ENCODE measurements around the gene RGS21. TPM values are rescaled to one million over a fixed set of nuclear protein-coding genes. Genes with fewer than 3 reads are reported as not detected.

The RGS21 gene
- total and polyA plus RNA-seq, 5 donors, result not detected

GRCh38 chr1:192342842-192343241 is 26.1 kb downstream of the RGS21 start:
- H3K4me1 ChIP-seq (ENCODE audit: control insufficient read depth, insufficient read depth, low read length), result no peaks in the 10 kb centered on the region
- H3K9me3 ChIP-seq (ENCODE audit: control insufficient read depth, low read length), result no peaks in the 10 kb centered on the region
- intact Hi-C loops (cut with DNase I), result no loop called here
- DNase-seq (no peak), ATAC-seq (no peak)
- 51% methylated on average over 6 of the region's 6 CpGs for WGBS
- no peaks in the 10 kb centered on the region for H3K27me3 ChIP-seq (ENCODE audit: control insufficient read depth, insufficient read depth)
- no peak overlapping the region for H3K27ac ChIP-seq (ENCODE audit: low read length)
- no peak overlapping the region for H3K4me3 ChIP-seq (ENCODE audit: low read length)

GRCh38 chr1:192343344-192343743 is 26.6 kb downstream of the RGS21 start:
- WGBS, result 37% methylated on average over 3 of the region's 3 CpGs
- Histone ChIP-seq H3K27ac (ENCODE audit: low read length) (no peak overlapping the region), H3K9me3 (ENCODE audit: control insufficient read depth, low read length) (no peaks in the 10 kb centered on the region), H3K4me3 (ENCODE audit: low read length) (no peak overlapping the region), H3K27me3 (ENCODE audit: control insufficient read depth, insufficient read depth) (no peaks in the 10 kb centered on the region), H3K4me1 (ENCODE audit: control insufficient read depth, insufficient read depth, low read length) (no peaks in the 10 kb centered on the region)
- ATAC-seq, result no peak
- no peak for DNase-seq
- intact Hi-C loops (cut with DNase I), result no loop called here

GRCh38 chr1:192349314-192349713 is 32.5 kb downstream of the RGS21 start:
- H3K27ac ChIP-seq (ENCODE audit: low read length), result no peak overlapping the region
- no peak for DNase-seq
- H3K9me3 ChIP-seq (ENCODE audit: control insufficient read depth, low read length), result no peaks in the 10 kb centered on the region
- intact Hi-C loops (cut with DNase I), result no loop called here
- no peaks in the 10 kb centered on the region for H3K27me3 ChIP-seq (ENCODE audit: control insufficient read depth, insufficient read depth)
- H3K4me3 ChIP-seq (ENCODE audit: low read length), result no peak overlapping the region
- no peak for ATAC-seq
- 70% methylated on average over 1 of the region's 1 CpG for WGBS
- no peaks in the 10 kb centered on the region for H3K4me1 ChIP-seq (ENCODE audit: control insufficient read depth, insufficient read depth, low read length)

- DNase-seq, result peak in 1 of 3 donors; percentile 3
- no peaks in the 10 kb centered on the region for H3K9me3 ChIP-seq (ENCODE audit: control insufficient read depth, low read length)
- H3K4me1 ChIP-seq (ENCODE audit: control insufficient read depth, insufficient read depth, low read length), result no peaks in the 10 kb centered on the region
- intact Hi-C loops (cut with DNase I), result no loop called here
- WGBS, result 60% methylated on average over 3 of the region's 3 CpGs
- H3K27ac ChIP-seq (ENCODE audit: low read length), result no peak overlapping the region
- no peak for ATAC-seq
- H3K4me3 ChIP-seq (ENCODE audit: low read length), result no peak overlapping the region
- no peaks in the 10 kb centered on the region for H3K27me3 ChIP-seq (ENCODE audit: control insufficient read depth, insufficient read depth)
These were observed 33.6 kb downstream of the RGS21 start for GRCh38 chr1:192350356-192350755.

- Histone ChIP-seq H3K4me1 (ENCODE audit: control insufficient read depth, insufficient read depth, low read length) (no peaks in the 10 kb centered on the region), H3K27ac (ENCODE audit: low read length) (no peak overlapping the region), H3K27me3 (ENCODE audit: control insufficient read depth, insufficient read depth) (no peaks in the 10 kb centered on the region), H3K4me3 (ENCODE audit: low read length) (no peak overlapping the region), H3K9me3 (ENCODE audit: control insufficient read depth, low read length) (no peaks in the 10 kb centered on the region)
- DNase-seq (peak in 1 of 3 donors; percentile 0), ATAC-seq (no peak)
- intact Hi-C loops (cut with DNase I), result no loop called here
These were observed 34.8 kb downstream of the RGS21 start for GRCh38 chr1:192351550-192351949.

- DNase-seq (no peak), ATAC-seq (no peak)
- no peaks in the 10 kb centered on the region for H3K9me3 ChIP-seq (ENCODE audit: control insufficient read depth, low read length)
- H3K4me1 ChIP-seq (ENCODE audit: control insufficient read depth, insufficient read depth, low read length), result no peaks in the 10 kb centered on the region
- H3K27ac ChIP-seq (ENCODE audit: low read length), result no peak overlapping the region
- 32% methylated on average over 4 of the region's 4 CpGs for WGBS
- H3K4me3 ChIP-seq (ENCODE audit: low read length), result no peak overlapping the region
- H3K27me3 ChIP-seq (ENCODE audit: control insufficient read depth, insufficient read depth), result no peaks in the 10 kb centered on the region
- intact Hi-C loops (cut with DNase I), result no loop called here
These were observed 41.1 kb downstream of the RGS21 start for GRCh38 chr1:192357924-192358323.

- ATAC-seq, result no peak
- H3K27ac ChIP-seq (ENCODE audit: low read length), result no peak overlapping the region
- intact Hi-C loops (cut with DNase I), result no loop called here
- H3K27me3 ChIP-seq (ENCODE audit: control insufficient read depth, insufficient read depth), result no peaks in the 10 kb centered on the region
- no peaks in the 10 kb centered on the region for H3K9me3 ChIP-seq (ENCODE audit: control insufficient read depth, low read length)
- no peak overlapping the region for H3K4me3 ChIP-seq (ENCODE audit: low read length)
- H3K4me1 ChIP-seq (ENCODE audit: control insufficient read depth, insufficient read depth, low read length), result no peaks in the 10 kb centered on the region
- 85% methylated on average over 3 of the region's 3 CpGs for WGBS
- no peak for DNase-seq
These were observed 41.6 kb downstream of the RGS21 start for GRCh38 chr1:192358402-192358801.

- Histone ChIP-seq H3K4me3 (ENCODE audit: low read length) (no peak overlapping the region), H3K4me1 (ENCODE audit: control insufficient read depth, insufficient read depth, low read length) (no peaks in the 10 kb centered on the region), H3K27ac (ENCODE audit: low read length) (no peak overlapping the region), H3K27me3 (ENCODE audit: control insufficient read depth, insufficient read depth) (no peaks in the 10 kb centered on the region), H3K9me3 (ENCODE audit: control insufficient read depth, low read length) (no peaks in the 10 kb centered on the region)
- WGBS, result 93% methylated on average over 1 of the region's 1 CpG
- intact Hi-C loops (cut with DNase I), result no loop called here
- ATAC-seq, result no peak
- no peak for DNase-seq
These were observed 42.0 kb downstream of the RGS21 start for GRCh38 chr1:192358822-192359221.

GRCh38 chr1:192363177-192363576 is 46.4 kb downstream of the RGS21 start:
- Histone ChIP-seq H3K9me3 (ENCODE audit: control insufficient read depth, low read length) (no peaks in the 10 kb centered on the region), H3K4me1 (ENCODE audit: control insufficient read depth, insufficient read depth, low read length) (no peaks in the 10 kb centered on the region), H3K4me3 (ENCODE audit: low read length) (no peak overlapping the region), H3K27ac (ENCODE audit: low read length) (no peak overlapping the region), H3K27me3 (ENCODE audit: control insufficient read depth, insufficient read depth) (no peaks in the 10 kb centered on the region)
- DNase-seq (no peak), ATAC-seq (no peak)
- intact Hi-C loops (cut with DNase I), result no loop called here

- H3K4me3 ChIP-seq (ENCODE audit: low read length), result no peak overlapping the region
- intact Hi-C loops (cut with DNase I), result no loop called here
- WGBS, result 48% methylated on average over 3 of the region's 3 CpGs
- DNase-seq (no peak), ATAC-seq (no peak)
- H3K4me1 ChIP-seq (ENCODE audit: control insufficient read depth, insufficient read depth, low read length), result no peaks in the 10 kb centered on the region
- H3K27ac ChIP-seq (ENCODE audit: low read length), result no peak overlapping the region
- no peaks in the 10 kb centered on the region for H3K9me3 ChIP-seq (ENCODE audit: control insufficient read depth, low read length)
- H3K27me3 ChIP-seq (ENCODE audit: control insufficient read depth, insufficient read depth), result no peaks in the 10 kb centered on the region
These were observed 50.6 kb downstream of the RGS21 start for GRCh38 chr1:192367436-192367835.

- no peak for DNase-seq
- H3K27ac ChIP-seq (ENCODE audit: low read length), result no peak overlapping the region
- H3K4me3 ChIP-seq (ENCODE audit: low read length), result no peak overlapping the region
- H3K9me3 ChIP-seq (ENCODE audit: control insufficient read depth, low read length), result no peaks in the 10 kb centered on the region
- 78% methylated on average over 2 of the region's 2 CpGs for WGBS
- H3K4me1 ChIP-seq (ENCODE audit: control insufficient read depth, insufficient read depth, low read length), result no peaks in the 10 kb centered on the region
- intact Hi-C loops (cut with DNase I), result no loop called here
- no peaks in the 10 kb centered on the region for H3K27me3 ChIP-seq (ENCODE audit: control insufficient read depth, insufficient read depth)
- no peak for ATAC-seq
These were observed 58.5 kb downstream of the RGS21 start for GRCh38 chr1:192375306-192375705.

GRCh38 chr1:192376374-192376773 is 59.6 kb downstream of the RGS21 start:
- Histone ChIP-seq H3K9me3 (ENCODE audit: control insufficient read depth, low read length) (no peaks in the 10 kb centered on the region), H3K4me3 (ENCODE audit: low read length) (no peak overlapping the region), H3K4me1 (ENCODE audit: control insufficient read depth, insufficient read depth, low read length) (no peaks in the 10 kb centered on the region), H3K27me3 (ENCODE audit: control insufficient read depth, insufficient read depth) (no peaks in the 10 kb centered on the region), H3K27ac (ENCODE audit: low read length) (no peak overlapping the region)
- intact Hi-C loops (cut with DNase I), result no loop called here
- ATAC-seq (no peak), DNase-seq (no peak)
- WGBS, result 76% methylated on average over 3 of the region's 3 CpGs

All from right cardiac atrium (tissue), 5 donors.